Panc1 (cell line): Measurements from ENCODE around the gene CMKLR1.

Experiments
- POLR2AphosphoS5 ChIP-seq: IDR thresholded peaks from 2 replicates; pipeline ENCODE4 v1.6.1; 2012; ENCODE audit warnings: mild to moderate bottlenecking, low read depth, low read length, moderate library complexity
- SIN3A ChIP-seq: IDR thresholded peaks from 2 replicates; pipeline ENCODE4 v1.6.1; 2012; ENCODE audit warnings: low read depth, mild to moderate bottlenecking, low read length, moderate library complexity, borderline replicate concordance; ENCODE audit not compliant: insufficient read depth
- TF ChIP-seq, protein P1 (sequence below): fragments of 450-650 bp; IDR thresholded peaks from 2 replicates; pipeline ENCODE4 v1.5.1; 2017; ENCODE audit warnings: mild to moderate bottlenecking

- TF ChIP-seq, protein P1, sequence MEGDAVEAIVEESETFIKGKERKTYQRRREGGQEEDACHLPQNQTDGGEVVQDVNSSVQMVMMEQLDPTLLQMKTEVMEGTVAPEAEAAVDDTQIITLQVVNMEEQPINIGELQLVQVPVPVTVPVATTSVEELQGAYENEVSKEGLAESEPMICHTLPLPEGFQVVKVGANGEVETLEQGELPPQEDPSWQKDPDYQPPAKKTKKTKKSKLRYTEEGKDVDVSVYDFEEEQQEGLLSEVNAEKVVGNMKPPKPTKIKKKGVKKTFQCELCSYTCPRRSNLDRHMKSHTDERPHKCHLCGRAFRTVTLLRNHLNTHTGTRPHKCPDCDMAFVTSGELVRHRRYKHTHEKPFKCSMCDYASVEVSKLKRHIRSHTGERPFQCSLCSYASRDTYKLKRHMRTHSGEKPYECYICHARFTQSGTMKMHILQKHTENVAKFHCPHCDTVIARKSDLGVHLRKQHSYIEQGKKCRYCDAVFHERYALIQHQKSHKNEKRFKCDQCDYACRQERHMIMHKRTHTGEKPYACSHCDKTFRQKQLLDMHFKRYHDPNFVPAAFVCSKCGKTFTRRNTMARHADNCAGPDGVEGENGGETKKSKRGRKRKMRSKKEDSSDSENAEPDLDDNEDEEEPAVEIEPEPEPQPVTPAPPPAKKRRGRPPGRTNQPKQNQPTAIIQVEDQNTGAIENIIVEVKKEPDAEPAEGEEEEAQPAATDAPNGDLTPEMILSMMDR, result no peak
- TF ChIP-seq POLR2AphosphoS5 (no peak), SIN3A (no peak)
Observed at GRCh38 chr12:108277613-108278012, 61.5 kb downstream of the CMKLR1 start.
